ENCODE data around the gene PRG3.

PRG3 gene

GRCh38 chr11:57327721-57328120 is 53.2 kb downstream of the PRG3 start:
- Histone ChIP-seq H3K4me3 (ENCODE audit: insufficient read depth, low read length, poor library complexity, severe bottlenecking) (no peak overlapping the region), H3K27ac (ENCODE audit: low read depth, low read length) (no peak overlapping the region), H3K36me3 (ENCODE audit: low read length) (peaks cover 17% of the 10 kb centered on the region; the same call in 1 of the 2 replicates)

More at GRCh38 chr11:57327721-57328120, 53.2 kb downstream of the PRG3 start:
- no peak for TF ChIP-seq CTCF (IDR thresholded peaks at IDR 0.05; ENCODE audit: insufficient read depth, low read length, poor library complexity, severe bottlenecking)
- TF ChIP-seq EZH2phosphoT487 (conservative IDR thresholded peaks at IDR 0.05; ENCODE audit: low read length) = no peak
- Histone ChIP-seq H3K27me3 (ENCODE audit: low read length) (no peaks in the 10 kb centered on the region), H4K20me1 (ENCODE audit: low read depth, low read length) (no peaks in the 10 kb centered on the region), H3F3A (ENCODE audit: insufficient read depth) (peaks cover 16% of the 10 kb centered on the region), H3K9me2 (replicated peaks; ENCODE audit: insufficient read depth, low read length) (no peaks in the 10 kb centered on the region), H2AFZ (ENCODE audit: low read depth, low read length, severe bottlenecking) (no peak overlapping the region), H3K9ac (ENCODE audit: low read length) (no peak overlapping the region), H3K4me2 (ENCODE audit: low read depth, low read length, poor library complexity, severe bottlenecking) (no peak overlapping the region), H3K9me3 (ENCODE audit: insufficient read depth, low read length) (no peaks in the 10 kb centered on the region), H3K79me2 (ENCODE audit: insufficient read depth, low read length) (0 out of 2 replicates have a peak, but pooled peaks cover 1% of the 10 kb centered on the region)
